ENCODE data around the gene SF3B2. TPM values are rescaled to one million over a fixed set of nuclear protein-coding genes. Genes with fewer than 3 reads are reported as not detected.

The SF3B2 gene
- total RNA-seq, 2 experiments from 2014 or later: 185 to 260 TPM

DNA sequence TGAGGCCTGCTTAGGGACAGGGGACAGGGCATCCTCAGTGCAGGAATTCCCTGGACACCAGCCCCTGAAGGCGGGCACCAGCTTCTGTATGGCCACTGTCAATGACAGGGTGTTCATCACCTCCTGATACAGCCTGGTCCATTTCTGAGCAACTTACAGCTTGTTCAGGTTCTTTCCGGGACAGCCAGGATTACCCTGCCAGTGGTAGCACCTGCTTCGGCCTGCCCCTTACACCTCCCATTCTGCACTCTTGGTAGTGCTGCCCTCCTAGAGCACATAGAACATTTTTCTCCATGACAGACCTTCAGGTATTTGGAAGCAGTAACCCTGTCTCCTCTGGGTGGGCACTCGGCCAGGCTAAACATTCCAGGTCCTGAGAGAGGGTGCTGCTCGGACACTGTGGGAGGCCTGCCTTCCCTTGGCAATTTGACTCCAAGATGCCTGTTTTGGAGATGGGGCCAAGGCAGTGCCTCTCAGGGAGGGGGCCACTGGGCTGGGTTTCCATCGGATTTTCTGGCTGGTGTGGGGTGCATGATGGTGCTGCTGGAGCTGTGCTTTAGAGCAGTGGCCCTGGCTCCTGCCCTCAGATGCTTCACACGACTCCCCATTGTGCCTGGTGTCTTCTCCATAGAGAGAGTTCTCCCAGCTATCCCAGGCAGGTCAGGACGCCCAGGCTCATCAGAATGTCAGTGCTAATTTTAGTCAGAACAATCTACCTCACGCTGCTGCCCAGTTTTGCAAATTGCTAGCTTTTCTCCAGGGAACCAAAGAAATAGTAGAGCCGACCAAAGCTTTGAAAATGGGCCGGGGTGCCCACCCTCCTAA is 4.4 kb upstream of the SF3B2 start:
- POLR2A ChIA-PET: interaction anchor here (0.6 kb wide), 1 partner anchor 71 kb away, joined by 3 read pairs; no protein-coding TSS in a partner anchor
- BruUV-seq (replicated peaks): no TSS peak

DNA sequence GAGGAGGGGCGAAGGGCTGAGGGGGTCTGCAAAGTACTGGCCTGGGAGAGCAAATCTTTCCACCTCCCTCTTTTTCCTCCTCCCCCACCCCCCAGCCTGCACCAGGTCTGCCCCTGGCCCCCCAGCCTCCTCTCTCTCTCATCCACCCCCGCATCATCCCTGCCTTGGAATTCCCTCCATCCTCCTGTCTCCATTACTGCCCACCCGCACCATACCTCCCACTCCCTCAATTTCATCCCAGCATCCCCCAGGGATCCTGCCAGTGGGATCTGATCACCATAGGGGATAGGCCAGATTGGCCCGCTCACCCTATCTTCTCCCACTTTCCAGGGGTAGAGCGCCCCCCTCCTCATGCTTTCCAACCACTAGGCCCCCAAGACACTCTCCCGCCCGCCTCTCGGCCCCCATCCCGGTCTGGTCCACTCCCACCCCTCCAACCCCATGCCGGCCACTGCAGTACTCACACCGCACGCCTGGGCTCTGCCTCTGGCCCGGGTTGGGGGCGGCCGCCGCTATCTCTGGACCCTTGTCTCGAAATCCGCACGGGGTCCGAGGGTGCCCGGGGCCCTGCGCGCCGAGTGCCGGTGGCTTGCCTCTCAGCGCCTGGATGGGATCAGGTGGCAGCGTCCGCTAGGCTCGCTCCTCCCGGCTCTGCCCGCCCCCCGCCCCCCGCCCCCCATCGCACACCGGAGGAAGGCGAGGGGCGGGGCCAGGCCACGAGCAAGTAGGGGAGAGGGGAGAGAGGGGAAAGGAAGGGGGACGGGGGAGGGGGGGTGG is 3.4 kb upstream of the SF3B2 start, which contains the start of gene GAL3ST3:
Gene GAL3ST3, minus strand, starts transcription at position 615 of the 777 bp plus-strand sequence. CDS start 3,746 bp downstream, outside the sequence.
- no peak for DNase-seq (ENCODE audit: low spot score)
- peaks cover 16% of the 10 kb centered on the region for H3K79me2 ChIP-seq (ENCODE audit: insufficient read depth, low read depth, low read length)
- ChIA-PET POLR2A (no interaction called here), CTCF (ENCODE audit: unreplicated experiment) (interaction anchor here (0.5 kb wide), 1 partner anchor 240 kb away, joined by 8 read pairs; the partner anchor contains the start of gene YIF1A)
- no TSS peak for BruUV-seq (replicated peaks)
- H3K27ac ChIP-seq (ENCODE audit: low read depth, low read length, poor library complexity, severe bottlenecking): no peak within 1 kb of the TSS
- H4K20me1 ChIP-seq (ENCODE audit: insufficient read depth, low read length): no peaks in the 10 kb centered on the region
- no peak within 1 kb of the TSS for H3K4me3 ChIP-seq (ENCODE audit: low read depth, low read length, poor library complexity, severe bottlenecking)
- intact Hi-C loops (cut with micrococcal nuclease; ENCODE audit: unreplicated experiment): no loop called here
- TF ChIP-seq EZH2phosphoT487 (IDR thresholded peaks at IDR 0.05; ENCODE audit: borderline replicate concordance, low read depth, low read length): no peak
- TF ChIP-seq, protein P1, sequence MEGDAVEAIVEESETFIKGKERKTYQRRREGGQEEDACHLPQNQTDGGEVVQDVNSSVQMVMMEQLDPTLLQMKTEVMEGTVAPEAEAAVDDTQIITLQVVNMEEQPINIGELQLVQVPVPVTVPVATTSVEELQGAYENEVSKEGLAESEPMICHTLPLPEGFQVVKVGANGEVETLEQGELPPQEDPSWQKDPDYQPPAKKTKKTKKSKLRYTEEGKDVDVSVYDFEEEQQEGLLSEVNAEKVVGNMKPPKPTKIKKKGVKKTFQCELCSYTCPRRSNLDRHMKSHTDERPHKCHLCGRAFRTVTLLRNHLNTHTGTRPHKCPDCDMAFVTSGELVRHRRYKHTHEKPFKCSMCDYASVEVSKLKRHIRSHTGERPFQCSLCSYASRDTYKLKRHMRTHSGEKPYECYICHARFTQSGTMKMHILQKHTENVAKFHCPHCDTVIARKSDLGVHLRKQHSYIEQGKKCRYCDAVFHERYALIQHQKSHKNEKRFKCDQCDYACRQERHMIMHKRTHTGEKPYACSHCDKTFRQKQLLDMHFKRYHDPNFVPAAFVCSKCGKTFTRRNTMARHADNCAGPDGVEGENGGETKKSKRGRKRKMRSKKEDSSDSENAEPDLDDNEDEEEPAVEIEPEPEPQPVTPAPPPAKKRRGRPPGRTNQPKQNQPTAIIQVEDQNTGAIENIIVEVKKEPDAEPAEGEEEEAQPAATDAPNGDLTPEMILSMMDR (conservative IDR thresholded peaks at IDR 0.05; ENCODE audit: low read length): no peak
- H2AFZ ChIP-seq (ENCODE audit: low read length): no peak within 1 kb of the TSS
- H3K9me2 ChIP-seq (ENCODE audit: insufficient read depth, low read length): no peaks in the 10 kb centered on the region
- peaks cover 13% of the 10 kb centered on the region; the same call in 1 of the 2 replicates for H3K36me3 ChIP-seq (ENCODE audit: insufficient read depth, low read length)
- no peaks in the 10 kb centered on the region for H3K9me3 ChIP-seq (ENCODE audit: low read length)
- no peak within 1 kb of the TSS for H3K4me2 ChIP-seq (ENCODE audit: low read length)
- peaks cover 34% of the 10 kb centered on the region for H3K4me1 ChIP-seq (ENCODE audit: insufficient read depth, low read length, poor library complexity, severe bottlenecking)

More for the DNA sequence above, 4.4 kb upstream of the SF3B2 start:
- no peaks in the 10 kb centered on the region for H3K9me3 ChIP-seq (ENCODE audit: low read length)
- no peak overlapping the region for H3K4me2 ChIP-seq (ENCODE audit: low read length)
- 0 out of 2 replicates have a peak, but pooled peaks cover 4% of the 10 kb centered on the region for H3K36me3 ChIP-seq (ENCODE audit: insufficient read depth, low read length)
- H3K9me2 ChIP-seq (ENCODE audit: insufficient read depth, low read length): no peaks in the 10 kb centered on the region
- intact Hi-C loops (cut with micrococcal nuclease; ENCODE audit: unreplicated experiment): no loop called here
- H4K20me1 ChIP-seq (ENCODE audit: insufficient read depth, low read length): no peaks in the 10 kb centered on the region
- no peak for TF ChIP-seq EZH2phosphoT487 (IDR thresholded peaks at IDR 0.05; ENCODE audit: borderline replicate concordance, low read depth, low read length)
- TF ChIP-seq, protein P1 (conservative IDR thresholded peaks at IDR 0.05; ENCODE audit: low read length): no peak
- H3K79me2 ChIP-seq (ENCODE audit: insufficient read depth, low read depth, low read length): peaks cover 6% of the 10 kb centered on the region
- no peak overlapping the region for H3K4me3 ChIP-seq (ENCODE audit: low read depth, low read length, poor library complexity, severe bottlenecking)
- no peak overlapping the region for H3K27ac ChIP-seq (ENCODE audit: low read depth, low read length, poor library complexity, severe bottlenecking)
- no peak overlapping the region for H2AFZ ChIP-seq (ENCODE audit: low read length)
- no peak for DNase-seq (ENCODE audit: low spot score)
- CTCF ChIA-PET (ENCODE audit: unreplicated experiment): interaction anchor here (0.5 kb wide), 1 partner anchor 241 kb away, joined by 8 read pairs; the partner anchor contains the start of gene YIF1A
- H3K4me1 ChIP-seq (ENCODE audit: insufficient read depth, low read length, poor library complexity, severe bottlenecking): peaks cover 25% of the 10 kb centered on the region

Measured in OCI-LY7 (cell line).